GM21529 (cell line): ENCODE measurements around the gene CFP.

ENCODE experiments used
- ATAC-seq: cut with Tn5 transposase; IDR thresholded peaks from one replicate; pipeline ENCODE4 v1.9.1; 2021; ENCODE audit not compliant: unreplicated experiment

Gene CFP

GRCh38 chrX:47576021-47576898 is 53.5 kb downstream of the CFP start:
- ATAC-seq: no peak

GRCh38 chrX:47574547-47575301 is 55.0 kb downstream of the CFP start:
- ATAC-seq: no peak

- ATAC-seq: no peak
Measured at GRCh38 chrX:47574076-47574546, 55.6 kb downstream of the CFP start.

- ATAC-seq: no peak
Measured at GRCh38 chrX:47573341-47574075, 56.2 kb downstream of the CFP start.
